Measurements from ENCODE around the gene GATA5. TPM values are rescaled to one million over a fixed set of nuclear protein-coding genes. Genes with fewer than 3 reads are reported as not detected.
A peak's percentile ranks its signal among the peaks of the same experiment; 100 is the strongest.

The GATA5 gene
- total and polyA plus RNA-seq, 7 experiments from 2014 or later: not detected

- Mint-ChIP-seq H3K27ac (no peak overlapping the region), H3K27me3 (peaks cover 28 to 64% (median 48%) of the 10 kb centered on the region in 5 donors), H3K4me3 (no peak overlapping the region), H3K4me1 (peaks cover 0 to 5% (median 0%) of the 10 kb centered on the region in 7 donors), H3K9me3 (no peaks in the 10 kb centered on the region), H3K36me3 (no peaks in the 10 kb centered on the region)
- Histone ChIP-seq H3K36me3 (ENCODE audit: control insufficient read depth in 2 of 3, insufficient read depth in 3 of 3, low read length in 3 of 3) (no peaks in the 10 kb centered on the region), H3K4me3 (ENCODE audit: low read length) (no peak overlapping the region), H3K9me3 (ENCODE audit: control insufficient read depth in 2 of 3, low read length in 3 of 3) (no peaks in the 10 kb centered on the region), H3K4me1 (ENCODE audit: control insufficient read depth in 2 of 2, insufficient read depth in 2 of 2, low read length in 2 of 2) (no peaks in the 10 kb centered on the region), H3K27me3 (ENCODE audit: control insufficient read depth in 2 of 2, insufficient read depth in 2 of 2, low read length in 2 of 2) (peaks cover 3 to 4% of the 10 kb centered on the region in 2 donors), H3K27ac (ENCODE audit: low read depth, low read length) (no peak overlapping the region)
- ChIA-PET CTCF (no interaction called here), POLR2A (no interaction called here)
- DNase-seq (no peak), ATAC-seq (no peak)
- intact Hi-C loops (cut with micrococcal nuclease): no loop called here
These were observed 9.9 kb upstream of the GATA5 start for GRCh38 chr20:62485701-62486089.

- POLR2A ChIA-PET: no interaction called here
- ATAC-seq: no peak
- H3K4me1 Mint-ChIP-seq: peaks cover 0 to 5% (median 0%) of the 10 kb centered on the region in 7 donors
These were observed 9.4 kb upstream of the GATA5 start for GRCh38 chr20:62485062-62485700.

DNA sequence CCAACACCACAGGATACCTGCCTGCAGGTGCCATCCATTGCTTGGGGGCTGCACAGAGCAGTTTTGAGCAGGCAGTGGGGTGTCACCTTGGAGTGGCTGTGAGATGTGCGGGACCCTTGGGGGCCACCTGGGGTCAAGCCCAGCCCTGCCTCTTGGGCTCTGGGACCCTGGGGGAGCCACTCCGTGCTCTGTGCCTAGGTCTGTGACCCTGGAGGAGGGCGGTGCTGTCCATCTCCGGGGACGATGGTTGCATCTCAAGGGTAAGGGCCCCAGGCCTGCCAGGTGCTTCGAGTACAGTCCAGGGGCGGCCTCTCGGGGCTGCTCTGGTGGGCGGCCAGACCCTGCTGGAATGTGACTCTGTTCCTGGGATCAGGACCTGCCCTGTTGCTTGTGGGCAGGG is 8.7 kb upstream of the GATA5 start:
- Histone ChIP-seq H3K9me3 (ENCODE audit: control insufficient read depth in 2 of 3, low read length in 3 of 3) (no peaks in the 10 kb centered on the region), H3K27ac (ENCODE audit: low read depth, low read length) (no peak overlapping the region), H3K36me3 (ENCODE audit: control insufficient read depth in 2 of 3, insufficient read depth in 3 of 3, low read length in 3 of 3) (no peaks in the 10 kb centered on the region), H3K27me3 (ENCODE audit: control insufficient read depth in 2 of 2, insufficient read depth in 2 of 2, low read length in 2 of 2) (peaks cover 3 to 4% of the 10 kb centered on the region in 2 donors), H3K4me3 (ENCODE audit: low read length) (no peak overlapping the region), H3K4me1 (ENCODE audit: control insufficient read depth in 2 of 2, insufficient read depth in 2 of 2, low read length in 2 of 2) (no peaks in the 10 kb centered on the region)
- Mint-ChIP-seq H3K27me3 (peaks cover 31 to 68% (median 54%) of the 10 kb centered on the region in 5 donors), H3K27ac (no peak overlapping the region), H3K36me3 (peaks cover 0 to under 1% (median 0%) of the 10 kb centered on the region in 5 donors), H3K4me3 (no peak overlapping the region), H3K9me3 (no peaks in the 10 kb centered on the region), H3K4me1 (peaks cover 0 to 5% (median 0%) of the 10 kb centered on the region in 7 donors)
- ChIA-PET POLR2A (no interaction called here), CTCF (no interaction called here)
- DNase-seq: no peak
- ATAC-seq: no peak
- intact Hi-C loops (cut with micrococcal nuclease): no loop called here

More at GRCh38 chr20:62485062-62485700, 9.4 kb upstream of the GATA5 start:
- no peak for DNase-seq
- H3K4me3 Mint-ChIP-seq: no peak overlapping the region
- no peak overlapping the region for H3K27ac ChIP-seq (ENCODE audit: low read depth, low read length)
- H3K27ac Mint-ChIP-seq: no peak overlapping the region
- H3K4me3 ChIP-seq (ENCODE audit: low read length): no peak overlapping the region
- no peaks in the 10 kb centered on the region for H3K9me3 ChIP-seq (ENCODE audit: control insufficient read depth in 2 of 3, low read length in 3 of 3)
- no peaks in the 10 kb centered on the region for H3K36me3 Mint-ChIP-seq
- intact Hi-C loops (cut with micrococcal nuclease): no loop called here
- H3K27me3 ChIP-seq (ENCODE audit: control insufficient read depth in 2 of 2, insufficient read depth in 2 of 2, low read length in 2 of 2): peaks cover 3 to 4% of the 10 kb centered on the region in 2 donors
- no peaks in the 10 kb centered on the region for H3K9me3 Mint-ChIP-seq
- no peaks in the 10 kb centered on the region for H3K4me1 ChIP-seq (ENCODE audit: control insufficient read depth in 2 of 2, insufficient read depth in 2 of 2, low read length in 2 of 2)
- H3K27me3 Mint-ChIP-seq: peaks cover 28 to 64% (median 48%) of the 10 kb centered on the region in 5 donors
- CTCF ChIA-PET: no interaction called here
- H3K36me3 ChIP-seq (ENCODE audit: control insufficient read depth in 2 of 3, insufficient read depth in 3 of 3, low read length in 3 of 3): no peaks in the 10 kb centered on the region

- H3K36me3 ChIP-seq (ENCODE audit: control insufficient read depth in 2 of 3, insufficient read depth in 3 of 3, low read length in 3 of 3): no peaks in the 10 kb centered on the region
- ChIA-PET POLR2A (no interaction called here), CTCF (no interaction called here)
- intact Hi-C loops (cut with micrococcal nuclease): no loop called here
- ATAC-seq (no peak), DNase-seq (no peak)
- H3K4me3 Mint-ChIP-seq: no peak overlapping the region
- peaks cover 34 to 72% (median 57%) of the 10 kb centered on the region in 5 donors for H3K27me3 Mint-ChIP-seq
- no peaks in the 10 kb centered on the region for H3K9me3 ChIP-seq (ENCODE audit: control insufficient read depth in 2 of 3, low read length in 3 of 3)
- no peak overlapping the region for H3K27ac ChIP-seq (ENCODE audit: low read depth, low read length)
- no peak overlapping the region for H3K4me3 ChIP-seq (ENCODE audit: low read length)
- peaks cover 0 to 4% (median 0%) of the 10 kb centered on the region in 5 donors for H3K36me3 Mint-ChIP-seq
- no peaks in the 10 kb centered on the region for H3K4me1 ChIP-seq (ENCODE audit: control insufficient read depth in 2 of 2, insufficient read depth in 2 of 2, low read length in 2 of 2)
- H3K27me3 ChIP-seq (ENCODE audit: control insufficient read depth in 2 of 2, insufficient read depth in 2 of 2, low read length in 2 of 2): peaks cover 3 to 4% of the 10 kb centered on the region in 2 donors
- H3K9me3 Mint-ChIP-seq: no peaks in the 10 kb centered on the region
- no peak overlapping the region for H3K27ac Mint-ChIP-seq
- H3K4me1 Mint-ChIP-seq: peaks cover 0 to 7% (median 0%) of the 10 kb centered on the region in 7 donors
These were observed 8.0 kb upstream of the GATA5 start for GRCh38 chr20:62483613-62484458.

- peak overlapping the region in 1 of 10 donors; percentile 7 for H3K4me3 Mint-ChIP-seq
- DNase-seq (no peak), ATAC-seq (no peak)
- POLR2A ChIA-PET: no interaction called here
- Histone ChIP-seq H3K36me3 (ENCODE audit: control insufficient read depth in 2 of 3, insufficient read depth in 3 of 3, low read length in 3 of 3) (no peaks in the 10 kb centered on the region), H3K4me1 (ENCODE audit: control insufficient read depth in 2 of 2, insufficient read depth in 2 of 2, low read length in 2 of 2) (no peaks in the 10 kb centered on the region), H3K27ac (ENCODE audit: low read depth, low read length) (no peak overlapping the region), H3K27me3 (ENCODE audit: control insufficient read depth in 2 of 2, insufficient read depth in 2 of 2, low read length in 2 of 2) (peaks cover 3 to 4% of the 10 kb centered on the region in 2 donors), H3K4me3 (ENCODE audit: low read length) (no peak overlapping the region), H3K9me3 (ENCODE audit: control insufficient read depth in 2 of 3, low read length in 3 of 3) (no peaks in the 10 kb centered on the region)
- peaks cover 34 to 71% (median 57%) of the 10 kb centered on the region in 5 donors for H3K27me3 Mint-ChIP-seq
- H3K27ac Mint-ChIP-seq: no peak overlapping the region
- intact Hi-C loops (cut with micrococcal nuclease): no loop called here
- H3K4me1 Mint-ChIP-seq: peaks cover 0 to 7% (median 4%) of the 10 kb centered on the region in 7 donors
- CTCF ChIA-PET: no interaction called here
- peaks cover 0 to 4% (median 0%) of the 10 kb centered on the region in 5 donors for H3K36me3 Mint-ChIP-seq
- H3K9me3 Mint-ChIP-seq: no peaks in the 10 kb centered on the region
These were observed 7.2 kb upstream of the GATA5 start for GRCh38 chr20:62482974-62483373.

- POLR2A ChIA-PET: no interaction called here
- no peak for ATAC-seq
These were observed 6.5 kb upstream of the GATA5 start for GRCh38 chr20:62482146-62482809.

More at GRCh38 chr20:62482146-62482809, 6.5 kb upstream of the GATA5 start:
- Histone ChIP-seq H3K27me3 (ENCODE audit: control insufficient read depth in 2 of 2, insufficient read depth in 2 of 2, low read length in 2 of 2) (peaks cover 3 to 4% of the 10 kb centered on the region in 2 donors), H3K4me3 (ENCODE audit: low read length) (no peak overlapping the region), H3K27ac (ENCODE audit: low read depth, low read length) (no peak overlapping the region), H3K4me1 (ENCODE audit: control insufficient read depth in 2 of 2, insufficient read depth in 2 of 2, low read length in 2 of 2) (no peaks in the 10 kb centered on the region), H3K36me3 (ENCODE audit: control insufficient read depth in 2 of 3, insufficient read depth in 3 of 3, low read length in 3 of 3) (no peaks in the 10 kb centered on the region), H3K9me3 (ENCODE audit: control insufficient read depth in 2 of 3, low read length in 3 of 3) (no peaks in the 10 kb centered on the region)
- H3K4me3 Mint-ChIP-seq: peak overlapping the region in 1 of 10 donors; percentile 7
- peaks cover 0 to 4% (median 0%) of the 10 kb centered on the region in 5 donors for H3K36me3 Mint-ChIP-seq
- H3K27me3 Mint-ChIP-seq: peaks cover 39 to 72% (median 64%) of the 10 kb centered on the region in 5 donors
- CTCF ChIA-PET: no interaction called here
- no peak overlapping the region for H3K27ac Mint-ChIP-seq
- H3K4me1 Mint-ChIP-seq: peaks cover 0 to 7% (median 4%) of the 10 kb centered on the region in 7 donors
- intact Hi-C loops (cut with micrococcal nuclease): no loop called here
- H3K9me3 Mint-ChIP-seq: no peaks in the 10 kb centered on the region
- no peak for DNase-seq
